NB4 (cell line): ENCODE results near the gene SAPCD2.

Experiments
- DNase-seq: peaks from one replicate; pipeline ENCODE4 v3.0.0; 2010; ENCODE audit warnings: low read depth
- H3K4me3 ChIP-seq: one replicate; pipeline ENCODE4 v1.5.1; 2011; ENCODE audit warnings: mild to moderate bottlenecking, low read depth, low read length, moderate library complexity
- CTCF ChIP-seq: IDR thresholded peaks from one replicate; pipeline ENCODE4 v1.5.1; 2012; ENCODE audit warnings: low read depth, low read length
- MYC ChIP-seq: IDR thresholded peaks from 2 replicates; pipeline ENCODE4 v1.6.1; 2011; ENCODE audit warnings: low read depth, low read length
- POLR2A ChIP-seq: IDR thresholded peaks from 2 replicates; pipeline ENCODE4 v1.6.1; 2011; ENCODE audit warnings: mild to moderate bottlenecking; ENCODE audit not compliant: insufficient read length; ENCODE audit errors: extremely low read depth
- TF ChIP-seq, protein P1 (sequence below): IDR thresholded peaks from 2 replicates; pipeline ENCODE4 v1.6.1; 2011; ENCODE audit warnings: low read depth, low read length

Gene SAPCD2

DNA sequence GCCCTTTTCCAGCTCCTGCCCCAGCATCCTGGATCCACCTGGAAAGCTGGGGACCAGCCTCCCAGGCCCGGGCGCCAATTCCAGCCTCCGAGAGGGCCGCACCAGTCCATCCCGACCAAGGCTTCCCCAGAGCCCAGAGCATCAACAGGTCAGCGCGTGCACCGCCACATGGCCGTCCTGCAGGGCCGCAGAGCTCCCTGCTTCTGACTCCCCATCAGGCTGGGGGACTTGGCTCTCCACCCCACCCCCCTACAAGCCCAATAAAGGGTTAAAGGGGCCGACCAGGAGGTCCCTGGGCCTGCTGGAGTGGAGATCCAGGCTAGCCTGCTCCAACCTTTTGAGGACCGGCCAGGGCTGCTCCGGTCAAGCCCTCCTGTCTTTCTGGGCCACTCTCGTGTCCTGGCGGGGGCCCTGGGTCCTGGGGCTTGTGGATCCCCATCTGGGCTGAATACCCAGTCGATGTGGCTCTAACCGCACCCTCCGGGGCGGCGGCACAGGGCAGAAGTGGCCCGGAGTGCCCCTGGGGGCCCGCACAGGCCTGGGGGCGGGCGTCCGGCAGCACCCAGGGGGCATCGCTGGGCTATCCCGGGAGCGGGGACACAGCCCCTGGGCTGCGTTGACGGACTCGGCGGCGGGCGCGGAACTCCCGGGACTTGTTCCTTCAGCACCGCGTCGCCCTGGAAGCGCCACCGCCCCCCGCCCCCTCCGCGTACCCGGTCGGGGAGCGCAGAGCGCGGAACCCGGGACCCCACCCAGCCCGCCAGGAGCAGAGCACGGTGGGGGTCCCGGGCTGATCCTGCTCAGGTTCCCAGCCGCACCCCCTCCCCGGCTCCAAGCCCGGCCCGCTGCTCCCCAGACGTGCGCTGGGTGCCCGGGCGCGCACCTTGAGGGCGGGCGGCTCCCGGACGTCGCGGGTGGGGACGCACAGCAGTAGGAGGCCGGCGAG lies 17.1 kb downstream of the SAPCD2 start:
- no peak overlapping the region for H3K4me3 ChIP-seq
- no peak for DNase-seq
- TF ChIP-seq, protein P1, sequence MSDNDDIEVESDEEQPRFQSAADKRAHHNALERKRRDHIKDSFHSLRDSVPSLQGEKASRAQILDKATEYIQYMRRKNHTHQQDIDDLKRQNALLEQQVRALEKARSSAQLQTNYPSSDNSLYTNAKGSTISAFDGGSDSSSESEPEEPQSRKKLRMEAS, result no peak
- TF ChIP-seq POLR2A, result no peak
- TF ChIP-seq CTCF, result no peak
- no peak for TF ChIP-seq MYC

DNA sequence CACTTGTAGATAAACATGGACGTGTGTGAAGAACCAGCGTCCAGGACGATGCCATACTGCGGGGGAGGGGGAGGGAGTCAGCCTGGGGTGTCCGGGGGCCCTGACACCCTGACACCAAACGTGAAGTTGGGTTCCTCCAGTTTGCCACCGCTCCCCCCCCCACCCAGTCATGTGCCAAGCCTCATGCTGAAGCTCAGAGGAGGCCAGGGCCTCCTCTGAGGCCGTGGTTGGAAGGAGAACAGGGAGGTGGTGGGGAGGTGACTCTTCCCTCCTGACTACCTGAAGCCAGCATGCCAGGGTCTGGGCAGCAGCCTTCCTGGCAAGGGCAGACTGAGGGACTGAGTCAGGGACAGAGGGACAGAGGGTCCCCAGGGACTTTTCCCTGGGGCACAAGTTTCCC lies 18.1 kb downstream of the SAPCD2 start:
- TF ChIP-seq, protein P1, result no peak
- TF ChIP-seq POLR2A, result no peak
- H3K4me3 ChIP-seq, result no peak overlapping the region
- DNase-seq, result no peak

DNA sequence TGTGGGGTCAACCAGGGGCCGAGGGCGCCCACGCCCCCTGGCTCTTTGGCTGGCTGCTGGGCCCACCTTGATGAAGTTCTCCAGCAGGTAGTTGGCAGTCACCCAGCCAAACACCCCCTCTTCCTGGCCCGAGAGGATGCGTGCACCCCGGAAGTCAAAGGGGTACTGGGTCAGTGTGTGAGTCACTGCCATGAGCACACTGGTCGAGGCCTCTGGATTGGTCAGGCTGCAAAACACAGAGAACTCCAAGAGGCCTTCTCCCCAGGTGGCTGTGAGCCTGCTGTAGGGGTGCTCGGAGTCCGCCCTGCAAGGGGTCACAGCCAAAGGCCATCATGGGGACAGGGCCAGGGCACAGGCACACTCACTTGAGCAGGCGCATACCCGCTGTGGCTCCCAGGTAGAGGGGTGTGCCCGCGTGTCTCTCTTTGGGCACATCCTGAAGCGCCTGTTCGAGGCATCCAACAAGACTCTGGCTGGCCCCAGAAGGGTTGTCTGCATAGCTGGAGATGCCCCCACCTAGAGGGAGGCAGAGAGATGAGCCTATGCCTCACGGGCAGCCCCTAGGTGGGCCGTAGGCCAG lies 19.1 kb downstream of the SAPCD2 start:
- no peak for DNase-seq

GRCh38 chr9:137050570-137050969 lies 19.8 kb downstream of the SAPCD2 start:
- no peak for DNase-seq
- TF ChIP-seq, protein P1, result no peak
- TF ChIP-seq CTCF, result no peak
- TF ChIP-seq MYC, result no peak
- no peak for TF ChIP-seq POLR2A
- H3K4me3 ChIP-seq, result no peak overlapping the region

More for the DNA sequence above, 19.1 kb downstream of the SAPCD2 start:
- TF ChIP-seq POLR2A (no peak), CTCF (no peak), MYC (no peak)
- TF ChIP-seq, protein P1, result no peak
- no peak overlapping the region for H3K4me3 ChIP-seq

DNA sequence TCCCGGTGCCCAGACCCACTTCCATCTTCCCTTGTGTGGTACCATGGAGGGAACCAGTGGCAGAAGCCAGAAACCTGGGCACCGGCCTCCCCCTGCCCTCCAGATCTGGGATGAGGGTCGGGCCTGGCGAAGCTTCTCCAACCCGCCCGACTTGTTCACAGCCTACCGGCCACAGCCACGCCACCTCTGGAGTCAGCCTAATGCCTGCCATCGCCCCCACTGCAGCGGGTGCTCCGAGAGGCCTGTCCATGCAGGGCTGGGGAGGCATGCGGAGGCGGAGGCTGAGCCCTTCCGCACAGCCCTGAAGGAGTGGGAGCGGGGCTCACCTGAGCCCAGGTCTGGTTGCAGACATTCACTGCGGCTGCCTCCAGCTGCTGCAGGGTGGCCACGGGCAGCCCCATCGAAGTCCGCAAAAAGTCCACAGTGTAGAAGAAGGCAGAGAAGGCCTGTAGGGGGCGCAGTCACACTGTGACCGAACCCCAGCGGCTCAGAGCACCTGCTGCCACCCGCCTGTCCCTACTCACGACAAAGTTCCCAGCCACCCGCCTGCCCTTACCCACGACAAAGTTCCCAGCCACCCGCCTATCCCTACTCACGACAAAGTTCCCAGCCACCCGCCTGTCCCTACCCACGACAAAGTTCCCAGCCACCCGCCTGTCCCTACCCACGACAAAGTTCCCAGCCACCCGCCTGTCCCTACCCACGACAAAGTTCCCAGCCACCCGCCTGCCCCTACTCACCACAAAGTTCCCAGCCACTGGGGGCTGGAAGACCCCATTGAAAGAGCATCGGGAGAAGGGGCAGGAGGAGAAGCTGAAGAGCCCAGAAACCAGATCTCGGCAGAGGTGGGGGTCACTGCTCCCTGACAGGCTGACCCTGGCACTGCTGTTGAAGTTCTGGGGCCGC lies 20.6 kb downstream of the SAPCD2 start:
- TF ChIP-seq MYC (no peak), POLR2A (no peak), CTCF (peak; percentile 39)
- TF ChIP-seq, protein P1, result no peak
- peak; percentile 74 for DNase-seq
- H3K4me3 ChIP-seq, result no peak overlapping the region
